T47D (cell line): ENCODE data around the gene ZC3H7B.

ENCODE experiments used
- DNase-seq, 2 experiments: peaks; one replicate each; pipeline versions ENCODE4 v3.0.0 to v3.0.0-alpha.2; 2011 to 2012; ENCODE audit warnings: low read depth in 1 of 2, low spot score in 1 of 2
- JUND ChIP-seq: IDR thresholded peaks from 2 replicates; pipeline ENCODE4 v1.6.1; 2012; ENCODE audit warnings: low read depth
- in situ Hi-C: cut with HindIII; loops from 2 replicates; pipeline ENCODE4 v1.10.0; 2016; ENCODE audit warnings: low sequenced_read_pairs, low pct_unique_long_range_greater_than_20kb

The ZC3H7B gene

GRCh38 chr22:41264408-41264941, 36.9 kb upstream of the ZC3H7B start:
- no peak for TF ChIP-seq JUND
- DNase-seq = no peak
- in situ Hi-C loops = no loop called here

GRCh38 chr22:41267958-41268357, 33.4 kb upstream of the ZC3H7B start:
- no peak for DNase-seq
- no peak for TF ChIP-seq JUND
- in situ Hi-C loops = no loop called here

DNA sequence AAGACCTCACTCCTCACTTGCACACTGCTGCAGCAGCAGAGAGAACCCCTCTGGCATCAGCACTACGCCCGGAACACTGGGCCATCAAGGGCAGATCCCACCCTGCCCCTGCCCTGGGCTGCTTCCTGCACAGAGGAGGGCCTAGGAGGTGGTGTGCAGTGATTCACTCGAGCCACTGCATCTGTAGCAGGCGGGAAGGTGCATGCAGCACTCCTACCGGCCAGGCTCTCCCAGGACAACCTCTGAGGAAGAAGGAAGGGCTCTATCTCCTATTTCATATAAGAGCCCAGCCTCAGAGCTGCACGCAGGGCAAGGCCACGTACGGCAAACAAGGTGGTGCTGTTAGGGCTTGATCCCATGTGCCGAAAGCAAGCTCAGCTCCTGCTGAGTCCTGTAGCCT, 29.5 kb upstream of the ZC3H7B start:
- DNase-seq = no peak
- in situ Hi-C loops = no loop called here
- no peak for TF ChIP-seq JUND

DNA sequence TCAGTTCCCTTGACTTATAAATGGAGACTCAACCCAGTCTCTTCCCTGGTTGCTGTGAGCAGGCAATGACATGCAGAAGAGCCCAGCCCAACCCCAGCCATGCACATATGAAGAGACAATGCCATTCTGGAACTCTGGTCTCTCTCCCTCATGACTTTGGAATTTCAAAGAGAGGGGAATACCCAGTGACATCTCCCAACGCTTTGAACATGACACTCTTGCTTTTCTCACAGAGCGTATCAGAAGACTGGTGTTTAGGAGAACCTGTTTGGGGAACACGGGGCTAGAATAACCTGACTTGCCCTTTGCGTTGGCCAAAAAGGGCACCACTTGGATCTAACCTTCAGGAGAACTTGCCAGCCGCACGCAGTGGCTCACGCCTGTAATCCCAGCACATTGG, 28.2 kb upstream of the ZC3H7B start:
- no peak for DNase-seq
- in situ Hi-C loops = no loop called here
- no peak for TF ChIP-seq JUND

- DNase-seq = no peak
- no peak for TF ChIP-seq JUND
- in situ Hi-C loops = no loop called here
These were observed 26.5 kb upstream of the ZC3H7B start for GRCh38 chr22:41274856-41275255.

- in situ Hi-C loops = no loop called here
- peak in 1 of 2 experiments; percentile 64 for DNase-seq
- TF ChIP-seq JUND = no peak
These were observed 21.3 kb upstream of the ZC3H7B start for GRCh38 chr22:41280065-41280464.

DNA sequence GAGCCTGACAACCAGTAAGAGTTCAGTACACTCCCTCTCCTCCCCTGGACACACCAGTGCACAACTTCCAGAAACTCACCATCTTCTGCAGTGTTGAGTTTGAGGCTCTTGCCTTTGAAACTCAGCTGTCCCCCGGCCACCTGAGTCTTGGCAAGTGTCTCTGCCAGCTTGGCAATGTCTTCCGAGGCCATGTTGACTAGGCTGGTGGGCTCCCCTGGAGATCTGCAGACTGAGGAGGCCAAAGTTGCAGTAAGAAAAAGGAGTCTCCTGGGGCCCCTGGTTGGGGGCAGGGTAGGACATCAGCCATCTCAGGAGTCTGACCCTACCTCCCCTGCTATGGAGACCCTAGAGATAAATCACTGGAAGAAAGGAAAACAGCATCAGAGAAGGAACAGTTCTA, 20.5 kb upstream of the ZC3H7B start:
- TF ChIP-seq JUND = no peak
- no peak for DNase-seq
- in situ Hi-C loops = no loop called here

- TF ChIP-seq JUND = no peak
- in situ Hi-C loops = no loop called here
- no peak for DNase-seq
These were observed 16.9 kb upstream of the ZC3H7B start for GRCh38 chr22:41284465-41284864.

- TF ChIP-seq JUND = no peak
- in situ Hi-C loops = no loop called here
- DNase-seq = peak in 1 of 2 experiments; percentile 62
These were observed 15.9 kb upstream of the ZC3H7B start for GRCh38 chr22:41285441-41285819.

DNA sequence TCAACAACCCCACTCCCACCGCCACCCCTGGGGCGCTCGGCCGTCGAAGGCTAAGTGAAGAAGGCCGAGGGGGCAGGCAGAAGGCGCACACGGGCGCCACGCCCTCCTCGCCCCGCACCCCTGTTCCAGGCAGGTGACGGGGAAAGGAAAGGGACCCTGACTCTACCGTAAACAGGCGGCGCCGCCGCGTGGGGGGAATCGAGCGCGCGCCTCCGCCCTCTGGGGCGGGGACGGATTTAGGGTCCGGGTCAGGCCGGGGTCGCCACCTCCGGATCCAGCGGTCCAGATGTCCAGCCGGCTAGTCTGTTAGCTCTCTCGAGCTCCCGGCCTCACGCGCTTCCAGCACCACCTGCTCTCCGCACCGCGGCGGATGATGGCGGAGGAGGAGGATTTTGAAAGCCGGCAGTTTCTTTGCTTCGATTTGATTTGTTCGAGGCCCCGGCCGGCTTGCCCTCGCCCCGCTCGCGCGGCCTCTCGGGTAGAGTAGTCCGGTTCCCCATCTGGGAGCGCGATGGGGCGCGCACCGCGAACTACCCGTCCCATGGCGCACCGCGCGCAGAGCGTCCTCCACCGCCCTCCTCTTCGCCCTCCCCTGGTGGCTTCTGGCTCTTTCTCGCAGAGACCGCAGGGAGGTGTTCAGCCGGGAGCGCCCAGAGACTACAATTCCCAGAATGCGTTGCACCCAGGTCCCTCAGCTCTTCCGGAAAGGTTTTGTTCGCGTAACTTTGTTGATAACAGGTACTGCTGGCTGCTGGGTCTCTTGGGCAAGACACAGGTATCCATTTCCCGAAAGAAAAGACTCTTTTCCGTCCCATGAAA, 15.3 kb upstream of the ZC3H7B start, which contains the start of gene RANGAP1:
Gene RANGAP1 (minus strand): TSS at position 368 of the 819 bp plus-strand sequence. CDS start 5,143 bp downstream, outside the sequence.
- peak; percentile 89 to 97 for DNase-seq
- TF ChIP-seq JUND = no peak
- in situ Hi-C loops = no loop called here

DNA sequence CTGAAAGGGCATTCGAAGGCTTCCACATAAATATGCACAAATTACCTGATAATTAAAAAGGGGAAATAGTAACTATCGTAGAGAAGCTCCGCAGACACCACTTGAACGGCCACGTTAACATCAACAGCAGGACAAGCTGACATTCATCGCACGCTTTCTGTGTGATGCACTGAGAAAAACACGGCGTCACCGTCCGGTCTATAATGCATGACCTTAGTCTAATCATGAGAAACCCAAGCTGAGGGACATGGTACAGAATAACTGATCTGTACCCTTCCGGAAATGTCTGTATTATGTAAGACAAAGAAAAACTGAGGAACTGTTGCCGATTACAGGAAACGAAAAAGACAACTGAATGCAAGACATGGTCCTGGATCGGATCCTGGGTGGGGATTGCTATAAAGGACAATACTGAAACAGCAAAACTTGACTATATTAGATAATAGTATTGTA, 14.7 kb upstream of the ZC3H7B start:
- in situ Hi-C loops = no loop called here
- TF ChIP-seq JUND = no peak
- DNase-seq = no peak

- in situ Hi-C loops = no loop called here
- peak; percentile 93 for TF ChIP-seq JUND
- peak in 1 of 2 experiments; percentile 83 for DNase-seq
These were observed 12.9 kb upstream of the ZC3H7B start for GRCh38 chr22:41288245-41288946.

GRCh38 chr22:41289671-41290070, 11.7 kb upstream of the ZC3H7B start:
- in situ Hi-C loops = no loop called here
- no peak for DNase-seq
- no peak for TF ChIP-seq JUND
